Neural cell (in vitro differentiated cells): ENCODE results near the gene SPINK8. TPM values are rescaled to one million over a fixed set of nuclear protein-coding genes. Genes with fewer than 3 reads are reported as not detected.

ENCODE experiments used
- polyA plus RNA-seq: library from polyadenylated mRNA; depleted of rRNA; stranded (reverse); fragments of >200 nt; gene quantifications from 2 replicates; pipeline ENCODE4 v1.2.3, GENCODE V29; 2014
- small RNA-seq, 3 experiments: library from RNA; depleted of rRNA; stranded (forward); fragments of <200 nt; gene quantifications; one replicate each; pipeline ENCODE3, GENCODE V24; 2012

Gene SPINK8
- polyA plus RNA-seq, 1 donor from 2014 or later: not detected

Small RNA genes within 50 kb of the gene (small RNA-seq; reads per million reads assigned to genes)
- gene MIR2115 (0 to 1.1 (median 0) reads per million in 3 experiments), gene RF00019 (0 to 1.2 (median 0) reads per million in 3 experiments), gene RN7SL321P (0 reads per million in 3 experiments)

Other genes starting within 250 kb of the SPINK8 start
- 9.8 and 12.3 TPM in 2 replicates for gene CDC25A, start 145.2 kb downstream of the SPINK8 start, polyA plus RNA-seq
- not detected in 2 replicates for gene CAMP, start 110.2 kb downstream of the SPINK8 start, polyA plus RNA-seq
- gene ZNF589, start 92.6 kb downstream of the SPINK8 start, polyA plus RNA-seq: 19.4 and 28.5 TPM in 2 replicates
- gene NME6, start 32.3 kb downstream of the SPINK8 start, polyA plus RNA-seq: 31.6 and 39.1 TPM in 2 replicates
- not detected in 2 replicates for gene FBXW12, start 38.6 kb upstream of the SPINK8 start, polyA plus RNA-seq
- 134 and 148 TPM in 2 replicates for gene PLXNB1, start 96.4 kb upstream of the SPINK8 start, polyA plus RNA-seq
- gene CCDC51, start 106.5 kb upstream of the SPINK8 start, polyA plus RNA-seq: 27.2 and 29.0 TPM in 2 replicates
- 1,717 and 1,747 TPM in 2 replicates for gene TMA7, start 106.6 kb upstream of the SPINK8 start, polyA plus RNA-seq
- 10.3 and 11.1 TPM in 2 replicates for gene ATRIP, start 113.1 kb upstream of the SPINK8 start, polyA plus RNA-seq
- gene SHISA5, start 170.5 kb upstream of the SPINK8 start, polyA plus RNA-seq: 121 and 142 TPM in 2 replicates
- gene PFKFB4, start 223.1 kb upstream of the SPINK8 start, polyA plus RNA-seq: 29.4 and 32.4 TPM in 2 replicates
- gene UCN2, start 230.1 kb upstream of the SPINK8 start, polyA plus RNA-seq: 0.68 and 2.0 TPM in 2 replicates